IPS DF 4.7 (cell line): Measurements from ENCODE around the gene ITGA5.

Source experiments
- DNase-seq: peaks from one replicate; pipeline ENCODE4 v3.0.0-alpha.2; 2013; ENCODE audit warnings: low spot score; ENCODE audit errors: extremely low read depth

ITGA5 gene

DNA sequence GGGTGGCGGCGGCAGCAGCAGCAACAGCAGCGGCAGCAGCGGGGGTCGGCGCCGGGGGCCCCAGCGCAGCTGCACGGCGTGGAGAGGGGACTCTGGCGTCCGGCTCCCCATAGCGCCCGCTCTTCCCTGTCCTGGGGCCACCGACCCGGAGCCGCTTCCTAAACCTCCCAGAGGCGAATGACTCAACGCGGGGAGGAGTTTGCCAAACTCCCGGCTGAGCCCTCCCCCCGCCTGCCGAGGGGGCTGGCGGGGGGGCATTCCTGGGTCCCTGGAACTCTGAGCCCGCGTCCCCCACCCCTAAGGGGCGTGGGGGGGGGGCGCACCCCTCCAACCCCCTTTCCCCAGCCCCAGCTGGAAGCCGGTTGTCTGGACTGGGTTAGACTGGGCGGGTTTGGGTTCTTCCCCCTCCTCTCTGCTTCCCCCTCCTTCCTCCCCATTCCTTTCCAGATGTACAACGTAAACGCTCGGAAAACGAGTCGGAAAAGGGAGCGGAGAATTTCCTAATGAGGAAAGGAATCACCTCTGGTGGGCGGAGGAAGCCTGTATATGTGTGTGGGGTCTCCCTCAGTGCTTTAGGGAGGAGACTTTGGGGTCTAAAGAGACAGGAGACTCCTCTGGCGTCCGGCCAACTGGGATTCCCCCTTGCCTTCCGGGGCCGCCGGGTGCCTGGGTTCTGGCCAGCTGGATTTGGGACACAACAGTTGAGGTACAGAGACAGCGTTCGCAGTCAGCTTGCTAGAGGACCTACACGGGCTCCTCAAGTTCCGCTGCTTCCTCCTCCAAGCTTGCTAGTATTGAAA is at the start of gene ITGA5:
TSS of gene ITGA5 (minus strand) at position 179 of the 800 bp plus-strand sequence. CDS start at position 111, 68 bp downstream.
- no peak for DNase-seq

GRCh38 chr12:54465857-54466523 is 46.9 kb upstream of the ITGA5 start:
- DNase-seq: no peak

DNA sequence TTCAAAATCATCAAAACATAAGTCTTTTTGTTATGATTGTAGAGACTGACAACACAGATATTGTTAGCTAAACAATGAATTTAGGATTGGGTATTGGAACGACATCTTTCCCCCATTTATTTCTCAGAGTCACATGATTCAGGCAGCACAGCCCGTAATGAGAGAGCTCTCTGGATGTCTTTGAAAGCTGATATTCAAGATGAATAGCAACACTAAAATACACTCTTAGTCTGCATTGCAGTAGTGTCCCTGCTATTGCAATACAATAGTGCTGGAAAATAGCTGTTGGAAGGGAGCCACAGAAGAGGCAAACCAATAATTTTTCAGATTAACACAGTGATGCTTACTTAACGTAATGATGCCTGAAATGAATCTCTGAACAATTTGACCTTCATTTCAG is 44.4 kb upstream of the ITGA5 start:
- no peak for DNase-seq

- no peak for DNase-seq
These were observed 44.0 kb upstream of the ITGA5 start for GRCh38 chr12:54463034-54463433.

- DNase-seq: no peak
These were observed 41.4 kb upstream of the ITGA5 start for GRCh38 chr12:54460317-54460923.

DNA sequence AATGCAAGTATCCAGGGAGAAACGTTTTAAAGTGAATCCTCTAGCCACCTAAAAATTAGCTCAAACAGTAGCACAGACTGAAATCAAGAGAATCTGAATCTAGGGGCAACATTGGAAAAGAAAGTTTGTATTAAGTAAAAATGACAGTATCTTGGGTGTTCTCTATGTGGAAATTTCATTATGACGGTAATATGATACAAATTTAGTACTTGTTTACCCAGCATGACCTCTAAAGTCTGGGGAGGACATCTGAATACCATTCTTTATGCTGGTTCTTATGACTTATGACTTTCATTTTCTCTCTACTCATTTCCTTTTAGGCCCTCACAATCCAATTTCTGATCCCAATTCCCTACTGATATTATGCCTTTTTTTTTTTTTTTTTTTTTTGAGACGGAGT is 40.3 kb upstream of the ITGA5 start:
- no peak for DNase-seq

DNA sequence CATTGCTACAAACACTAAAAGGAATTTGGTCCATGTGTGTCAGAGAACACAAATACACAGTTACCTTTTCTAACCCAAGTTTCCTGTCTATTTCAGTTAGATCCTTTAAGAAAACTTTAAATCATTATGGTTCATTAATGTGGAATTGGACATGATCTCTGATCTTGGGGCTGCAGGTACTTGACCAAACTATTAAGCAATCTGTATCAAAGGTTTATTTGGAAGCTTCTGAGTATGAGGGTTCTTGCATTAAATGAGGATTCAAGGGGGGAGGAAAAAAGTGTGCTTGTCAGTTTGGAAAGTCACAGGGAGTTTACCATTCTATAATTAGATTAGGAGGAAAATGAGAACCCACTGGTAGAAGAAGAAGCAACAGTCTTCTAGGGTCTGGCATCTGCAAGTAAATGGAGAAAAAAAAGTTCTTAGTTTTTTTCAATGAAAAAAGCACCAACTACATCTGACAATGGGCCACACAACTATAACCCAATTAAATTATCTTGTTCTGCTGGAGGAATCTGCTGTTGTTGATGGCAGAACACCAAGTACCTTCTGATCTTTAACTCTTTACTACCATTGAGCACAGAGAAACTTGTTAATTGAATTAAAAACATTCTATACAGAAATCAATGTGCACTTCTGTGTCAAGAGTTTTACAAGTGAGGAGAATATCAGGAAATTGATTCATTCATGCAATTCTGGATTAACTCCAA is 36.8 kb upstream of the ITGA5 start:
- DNase-seq: no peak

DNA sequence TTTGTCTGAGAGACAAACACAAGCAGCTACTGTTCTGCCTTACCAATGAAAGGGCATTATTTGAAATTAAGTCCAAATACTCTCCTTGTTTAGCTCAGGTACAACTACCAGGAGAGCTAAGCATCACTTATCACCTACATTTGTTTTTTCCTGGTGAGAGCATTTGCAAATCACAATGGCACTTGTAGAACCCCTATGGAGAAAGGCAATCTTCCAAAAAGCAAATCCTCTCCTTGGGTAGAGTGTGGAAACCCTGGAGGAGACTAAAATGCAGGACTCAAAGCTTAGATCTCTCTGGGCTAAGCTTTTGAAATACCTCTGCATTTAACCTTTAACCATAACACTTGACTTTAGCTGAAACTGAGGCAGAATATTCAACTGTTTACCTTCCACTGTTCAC is 33.6 kb upstream of the ITGA5 start:
- DNase-seq: no peak

GRCh38 chr12:54448344-54448743 is 29.3 kb upstream of the ITGA5 start:
- DNase-seq: no peak

GRCh38 chr12:54447917-54448316 is 28.9 kb upstream of the ITGA5 start:
- DNase-seq: no peak

- DNase-seq: no peak
These were observed 25.1 kb upstream of the ITGA5 start for GRCh38 chr12:54444206-54444605.

DNA sequence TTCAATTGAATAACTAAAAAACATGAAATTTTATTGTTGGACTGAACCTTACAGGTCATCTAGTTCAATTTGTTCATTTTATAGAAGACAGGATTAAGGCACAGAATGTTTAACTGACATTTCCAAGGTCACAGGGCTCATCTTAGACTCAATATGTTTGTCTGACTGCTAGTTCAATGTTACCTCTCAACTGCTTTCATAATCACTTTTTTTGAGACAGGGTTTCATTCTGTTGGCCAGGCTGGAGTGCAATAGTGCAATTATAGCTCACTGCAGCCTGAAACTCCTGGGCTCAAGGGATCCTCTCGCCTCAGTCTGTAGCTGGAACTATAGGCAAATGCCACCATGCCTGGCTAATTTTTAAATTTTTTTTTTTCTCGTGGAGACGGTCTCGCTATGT is 24.4 kb upstream of the ITGA5 start:
- DNase-seq: no peak

- DNase-seq: no peak
These were observed 23.9 kb upstream of the ITGA5 start for GRCh38 chr12:54442961-54443360.

DNA sequence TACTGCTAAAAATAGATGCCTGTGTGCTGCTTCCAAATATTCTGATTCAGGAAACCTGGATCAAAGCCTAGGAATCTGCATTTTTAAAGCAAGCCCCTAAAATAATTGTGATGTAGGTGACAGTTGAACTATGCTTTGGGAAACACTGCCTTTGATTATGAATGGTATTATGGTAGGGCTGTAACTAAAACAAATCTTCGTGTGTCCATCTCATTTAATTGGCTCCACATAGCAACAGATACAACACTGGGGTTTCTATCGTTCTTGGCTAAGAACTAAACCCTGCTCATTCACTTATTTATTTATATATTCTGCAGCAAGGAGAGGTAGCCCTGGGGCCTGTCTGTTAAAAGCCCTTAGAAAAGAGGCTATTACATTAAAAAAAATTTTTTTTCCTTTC is 23.0 kb upstream of the ITGA5 start:
- DNase-seq: no peak

- DNase-seq: no peak
These were observed 20.6 kb upstream of the ITGA5 start for GRCh38 chr12:54439521-54440255.

DNA sequence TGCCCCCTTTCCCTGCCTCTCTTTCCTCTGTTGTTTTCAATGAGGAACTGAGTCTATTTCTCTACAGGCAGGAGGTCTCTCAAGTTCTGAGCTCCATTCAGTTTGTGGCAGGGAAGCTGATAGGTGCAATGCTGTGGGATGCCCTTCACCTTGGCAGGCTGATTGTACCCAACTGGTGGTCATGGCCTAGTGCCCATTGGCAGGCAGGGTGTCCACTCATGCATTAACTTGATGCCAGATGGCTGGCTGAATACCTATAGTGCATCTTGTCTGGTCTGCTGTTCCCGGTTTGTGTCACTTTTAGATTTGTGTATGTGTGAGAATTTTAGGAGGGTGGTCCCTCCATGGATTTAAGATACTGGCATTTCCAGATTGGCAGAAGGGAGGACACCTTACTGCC is 20.0 kb upstream of the ITGA5 start:
- no peak for DNase-seq

DNA sequence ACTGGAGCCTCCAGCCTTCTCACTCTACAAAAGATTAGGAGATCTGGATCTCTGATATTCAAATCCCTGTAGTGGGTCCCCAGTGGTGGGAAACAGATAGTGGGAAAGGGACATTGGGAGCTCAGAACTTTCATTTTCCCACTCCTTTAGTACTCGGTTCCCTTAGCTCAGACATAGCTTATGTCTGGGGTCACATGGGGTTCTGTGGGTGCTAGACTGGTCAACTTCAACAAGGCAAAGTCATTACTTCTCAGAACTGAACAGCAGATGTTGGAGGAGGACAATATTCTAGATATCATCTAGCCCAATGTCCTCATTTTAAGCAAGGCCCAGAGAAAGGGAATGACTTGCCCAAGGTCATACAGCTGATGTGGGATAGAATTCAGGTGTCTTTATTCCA is 19.5 kb upstream of the ITGA5 start:
- DNase-seq: no peak

GRCh38 chr12:54437697-54438096 is 18.6 kb upstream of the ITGA5 start:
- no peak for DNase-seq

DNA sequence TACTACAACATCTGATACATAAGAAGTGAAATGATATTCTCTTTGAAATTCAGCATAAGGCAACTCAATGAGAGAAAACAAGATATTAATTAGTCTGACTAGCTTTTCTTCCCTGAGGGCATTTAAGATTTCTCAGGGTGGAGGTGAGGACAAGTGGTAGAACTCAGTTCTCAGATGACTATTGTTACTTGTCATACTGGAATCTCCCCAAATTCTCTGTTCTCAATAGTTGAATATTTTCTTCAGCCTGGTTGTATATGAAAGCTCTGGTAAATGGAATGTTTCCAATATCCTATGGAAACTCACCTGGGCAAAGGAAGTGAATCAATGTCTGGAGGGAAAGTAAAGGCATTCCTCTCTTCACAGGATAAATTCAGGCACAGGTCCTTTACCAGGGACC is 18.2 kb upstream of the ITGA5 start:
- DNase-seq: no peak

DNA sequence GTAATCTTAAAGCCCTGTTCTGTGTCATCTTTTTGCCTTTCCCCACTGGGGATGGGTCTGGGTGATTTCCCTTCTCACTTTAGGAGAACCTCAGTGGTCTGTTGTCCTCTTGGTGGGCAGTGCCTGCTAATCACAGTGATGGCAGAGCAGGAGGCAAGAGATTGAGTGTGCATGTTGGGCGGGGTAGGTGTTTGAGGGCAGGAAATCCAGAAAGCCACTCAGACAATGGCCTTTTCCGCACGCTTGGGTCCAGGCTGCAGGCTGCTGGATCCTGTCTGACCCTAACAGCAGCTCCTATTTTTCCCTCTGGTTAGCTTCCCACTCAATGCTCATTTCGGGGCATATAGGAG is 13.7 kb upstream of the ITGA5 start:
- no peak for DNase-seq
